ENCODE data around the gene COL28A1. TPM values are rescaled to one million over a fixed set of nuclear protein-coding genes. Genes with fewer than 3 reads are reported as not detected.

The COL28A1 gene
- total RNA-seq, 1 donor from 2014 or later = not detected

DNA sequence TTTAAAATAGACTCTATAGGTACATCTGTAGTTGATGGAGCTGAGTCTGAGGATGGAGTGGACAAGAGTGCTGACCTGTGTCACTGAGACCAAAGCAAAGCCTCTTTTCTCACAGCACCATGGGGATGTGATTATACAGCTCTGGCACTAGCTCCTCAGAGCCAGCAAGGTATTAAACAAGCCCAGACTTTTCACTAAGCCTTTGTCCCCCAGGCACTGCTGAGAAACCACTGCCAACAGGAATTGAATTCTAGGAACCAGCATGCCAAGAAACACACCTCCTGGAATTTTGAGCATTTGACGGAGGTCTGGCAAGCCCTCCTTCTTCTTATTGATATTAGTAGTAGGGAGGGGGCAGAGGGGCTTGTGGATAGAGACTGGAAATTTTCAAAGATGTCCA is 206.3 kb downstream of the COL28A1 start:
- no peak for TF ChIP-seq CTCF (IDR thresholded peaks at IDR 0.05; ENCODE audit: unreplicated experiment)

GRCh38 chr7:7327423-7327822 is 208.2 kb downstream of the COL28A1 start:
- Mint-ChIP-seq H3K27me3 (ENCODE audit: unreplicated experiment) (peaks cover 2% of the 10 kb centered on the region), H3K27ac (ENCODE audit: unreplicated experiment) (no peak overlapping the region), H3K36me3 (ENCODE audit: low read depth, unreplicated experiment) (no peaks in the 10 kb centered on the region), H3K4me1 (ENCODE audit: unreplicated experiment) (no peaks in the 10 kb centered on the region), H3K9me3 (ENCODE audit: unreplicated experiment) (no peaks in the 10 kb centered on the region), H3K4me3 (ENCODE audit: unreplicated experiment) (no peak overlapping the region)
- TF ChIP-seq CTCF (IDR thresholded peaks at IDR 0.05; ENCODE audit: unreplicated experiment) = no peak
- DNase-seq (ENCODE audit: low spot score) = no peak

More for the DNA sequence above, 206.3 kb downstream of the COL28A1 start:
- Mint-ChIP-seq H3K9me3 (ENCODE audit: unreplicated experiment) (no peaks in the 10 kb centered on the region), H3K4me1 (ENCODE audit: unreplicated experiment) (no peaks in the 10 kb centered on the region), H3K36me3 (ENCODE audit: low read depth, unreplicated experiment) (no peaks in the 10 kb centered on the region), H3K27me3 (ENCODE audit: unreplicated experiment) (no peaks in the 10 kb centered on the region), H3K4me3 (ENCODE audit: unreplicated experiment) (no peak overlapping the region), H3K27ac (ENCODE audit: unreplicated experiment) (no peak overlapping the region)
- no peak for DNase-seq (ENCODE audit: low spot score)

DNA sequence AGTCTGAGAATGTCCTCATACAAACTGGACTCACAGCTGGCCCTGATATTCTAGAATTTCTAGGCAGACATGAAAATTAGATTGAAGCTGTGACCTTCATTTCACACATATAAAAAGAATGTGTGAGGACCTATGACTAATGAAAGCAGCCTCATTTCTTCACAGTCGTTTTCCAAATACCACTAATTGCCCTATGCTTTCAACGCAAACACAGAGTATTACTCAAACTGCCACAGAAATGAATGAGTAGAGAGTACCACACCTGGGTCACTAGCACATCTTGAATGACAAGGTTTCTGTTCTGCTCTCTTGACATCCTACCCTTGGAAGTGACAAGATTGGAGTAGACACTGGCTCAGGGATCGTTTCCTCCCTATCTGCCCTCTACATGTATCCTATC is 211.0 kb downstream of the COL28A1 start:
- Mint-ChIP-seq H3K36me3 (ENCODE audit: low read depth, unreplicated experiment) (no peaks in the 10 kb centered on the region), H3K4me1 (ENCODE audit: unreplicated experiment) (peaks cover 10% of the 10 kb centered on the region), H3K27me3 (ENCODE audit: unreplicated experiment) (peaks cover 2% of the 10 kb centered on the region), H3K27ac (ENCODE audit: unreplicated experiment) (no peak overlapping the region), H3K4me3 (ENCODE audit: unreplicated experiment) (no peak overlapping the region), H3K9me3 (ENCODE audit: unreplicated experiment) (no peaks in the 10 kb centered on the region)
- DNase-seq (ENCODE audit: low spot score) = no peak
- TF ChIP-seq CTCF (IDR thresholded peaks at IDR 0.05; ENCODE audit: unreplicated experiment) = no peak

- no peak overlapping the region for H3K4me3 Mint-ChIP-seq (ENCODE audit: unreplicated experiment)
- H3K27me3 Mint-ChIP-seq (ENCODE audit: unreplicated experiment) = peaks cover 2% of the 10 kb centered on the region
- no peak for DNase-seq (ENCODE audit: low spot score)
- H3K36me3 Mint-ChIP-seq (ENCODE audit: low read depth, unreplicated experiment) = no peaks in the 10 kb centered on the region
- H3K4me1 Mint-ChIP-seq (ENCODE audit: unreplicated experiment) = peaks cover 10% of the 10 kb centered on the region
- H3K27ac Mint-ChIP-seq (ENCODE audit: unreplicated experiment) = no peak overlapping the region
- no peaks in the 10 kb centered on the region for H3K9me3 Mint-ChIP-seq (ENCODE audit: unreplicated experiment)
- TF ChIP-seq CTCF (IDR thresholded peaks at IDR 0.05; ENCODE audit: unreplicated experiment) = no peak
Observed at GRCh38 chr7:7323921-7324320, 211.8 kb downstream of the COL28A1 start.

DNA sequence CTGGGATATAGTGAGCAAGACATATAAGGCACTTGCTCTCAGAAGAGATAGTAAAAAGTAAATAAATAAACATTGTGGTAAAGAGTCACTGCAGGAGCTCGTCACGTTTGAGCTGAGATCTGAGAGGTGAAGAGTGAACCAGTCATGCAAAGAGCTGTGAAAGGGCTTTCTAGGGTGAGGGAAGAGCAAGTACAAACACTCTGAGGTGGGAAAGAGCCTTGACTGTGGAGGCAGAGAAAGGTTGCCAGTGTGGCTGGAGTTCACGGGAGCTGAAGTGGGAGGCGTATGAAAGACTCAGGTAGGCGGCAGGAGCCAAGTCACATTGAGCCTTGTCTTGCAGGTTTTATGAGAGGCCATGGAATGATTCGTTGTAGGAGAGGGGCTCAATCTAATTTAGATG is 212.3 kb downstream of the COL28A1 start:
- Mint-ChIP-seq H3K4me1 (ENCODE audit: unreplicated experiment) (peaks cover 10% of the 10 kb centered on the region), H3K4me3 (ENCODE audit: unreplicated experiment) (no peak overlapping the region), H3K27me3 (ENCODE audit: unreplicated experiment) (peaks cover 2% of the 10 kb centered on the region), H3K9me3 (ENCODE audit: unreplicated experiment) (no peaks in the 10 kb centered on the region), H3K36me3 (ENCODE audit: low read depth, unreplicated experiment) (no peaks in the 10 kb centered on the region), H3K27ac (ENCODE audit: unreplicated experiment) (no peak overlapping the region)
- TF ChIP-seq CTCF (IDR thresholded peaks at IDR 0.05; ENCODE audit: unreplicated experiment) = no peak
- DNase-seq (ENCODE audit: low spot score) = no peak
